Peyer's patch (tissue), 4 donors: ENCODE measurements around the gene ENO4. TPM values are rescaled to one million over a fixed set of nuclear protein-coding genes. Genes with fewer than 3 reads are reported as not detected.

Experiments
- DNase-seq, 3 donors: peaks; one replicate each; pipeline ENCODE4 v3.0.0-alpha.2; 2017 to 2019
- H3K27ac ChIP-seq, 4 donors: fragments of 200-600 bp; sonication (generic); one replicate each; pipeline ENCODE4 v1.5.1; 2016 to 2019
- H3K27me3 ChIP-seq, 2 donors: fragments of 200-600 bp; sonication (generic); one replicate each; pipeline ENCODE4 v1.5.1; 2019
- H3K36me3 ChIP-seq, 3 donors: fragments of 200-600 bp; sonication (generic); one replicate each; pipeline ENCODE4 v1.5.1; 2016 to 2019
- H3K4me1 ChIP-seq, 4 donors: fragments of 200-600 bp; sonication (generic); one replicate each; pipeline ENCODE4 v1.5.1; 2016 to 2019
- H3K4me3 ChIP-seq, 4 donors: fragments of 200-600 bp; sonication (generic); 1 replicate in 3 of 4; 2 replicates in 1 of 4; pipeline ENCODE4 v1.5.1; 2016 to 2019; ENCODE audit warnings: mild to moderate bottlenecking in 1 of 4
- H3K9me3 ChIP-seq, 4 donors: fragments of 200-600 bp; sonication (generic); one replicate each; pipeline ENCODE4 v1.5.1; 2016 to 2019; ENCODE audit warnings: mild to moderate bottlenecking in 1 of 4
- POLR2A ChIP-seq, 2 donors: fragments of 450-650 bp; IDR thresholded peaks; one replicate each; pipeline ENCODE4 v1.5.1; 2017; ENCODE audit warnings: antibody characterized with exemption in 2 of 2, mild to moderate bottlenecking in 2 of 2, moderate library complexity in 2 of 2
- total RNA-seq, 4 donors: library from RNA; depleted of rRNA; stranded (reverse); fragments of >200 nt; gene quantifications; one replicate each; pipeline ENCODE4 v1.1.0, GENCODE V29; 2016
- TF ChIP-seq, protein P1 (sequence below), 6 experiments: fragments of 450-650 bp in 4 of 6; fragments of 200-600 bp in 2 of 6; sonication (generic) in 1 of 6; IDR thresholded peaks; one replicate each; pipeline ENCODE4 v1.5.1; 2017 to 2019; ENCODE audit warnings: antibody characterized with exemption in 6 of 6, mild to moderate bottlenecking in 3 of 6, moderate library complexity in 1 of 6

Gene ENO4
- total RNA-seq, 4 donors from 2014 or later = not detected

DNA sequence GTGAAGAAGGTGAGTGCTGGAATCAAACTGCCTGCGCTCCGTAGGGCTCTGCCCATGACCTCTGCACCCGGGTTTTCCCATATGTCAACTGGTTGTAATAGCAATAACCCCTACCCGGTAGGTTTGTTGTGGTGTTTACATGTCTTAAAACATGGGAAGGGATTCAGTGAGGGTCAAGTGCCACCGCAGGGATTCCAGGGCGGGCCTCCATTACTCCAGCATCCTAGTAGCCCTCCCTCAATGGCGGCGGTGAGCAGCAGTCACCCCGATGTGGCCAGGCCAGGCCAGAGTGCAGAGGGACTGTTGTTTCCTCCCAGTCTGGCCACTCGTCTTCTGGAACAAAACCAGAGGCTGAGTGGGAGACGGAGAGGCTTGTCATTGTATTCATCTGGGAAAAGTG, 37.6 kb upstream of the ENO4 start:
- Histone ChIP-seq H3K27me3 (no peaks in the 10 kb centered on the region), H3K9me3 (no peaks in the 10 kb centered on the region), H3K36me3 (no peaks in the 10 kb centered on the region), H3K4me3 (no peak overlapping the region), H3K4me1 (no peaks in the 10 kb centered on the region), H3K27ac (no peak overlapping the region)
- no peak for TF ChIP-seq POLR2A (IDR thresholded peaks at IDR 0.05)
- TF ChIP-seq, protein P1, sequence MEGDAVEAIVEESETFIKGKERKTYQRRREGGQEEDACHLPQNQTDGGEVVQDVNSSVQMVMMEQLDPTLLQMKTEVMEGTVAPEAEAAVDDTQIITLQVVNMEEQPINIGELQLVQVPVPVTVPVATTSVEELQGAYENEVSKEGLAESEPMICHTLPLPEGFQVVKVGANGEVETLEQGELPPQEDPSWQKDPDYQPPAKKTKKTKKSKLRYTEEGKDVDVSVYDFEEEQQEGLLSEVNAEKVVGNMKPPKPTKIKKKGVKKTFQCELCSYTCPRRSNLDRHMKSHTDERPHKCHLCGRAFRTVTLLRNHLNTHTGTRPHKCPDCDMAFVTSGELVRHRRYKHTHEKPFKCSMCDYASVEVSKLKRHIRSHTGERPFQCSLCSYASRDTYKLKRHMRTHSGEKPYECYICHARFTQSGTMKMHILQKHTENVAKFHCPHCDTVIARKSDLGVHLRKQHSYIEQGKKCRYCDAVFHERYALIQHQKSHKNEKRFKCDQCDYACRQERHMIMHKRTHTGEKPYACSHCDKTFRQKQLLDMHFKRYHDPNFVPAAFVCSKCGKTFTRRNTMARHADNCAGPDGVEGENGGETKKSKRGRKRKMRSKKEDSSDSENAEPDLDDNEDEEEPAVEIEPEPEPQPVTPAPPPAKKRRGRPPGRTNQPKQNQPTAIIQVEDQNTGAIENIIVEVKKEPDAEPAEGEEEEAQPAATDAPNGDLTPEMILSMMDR (IDR thresholded peaks at IDR 0.05) = no peak
- DNase-seq = no peak

DNA sequence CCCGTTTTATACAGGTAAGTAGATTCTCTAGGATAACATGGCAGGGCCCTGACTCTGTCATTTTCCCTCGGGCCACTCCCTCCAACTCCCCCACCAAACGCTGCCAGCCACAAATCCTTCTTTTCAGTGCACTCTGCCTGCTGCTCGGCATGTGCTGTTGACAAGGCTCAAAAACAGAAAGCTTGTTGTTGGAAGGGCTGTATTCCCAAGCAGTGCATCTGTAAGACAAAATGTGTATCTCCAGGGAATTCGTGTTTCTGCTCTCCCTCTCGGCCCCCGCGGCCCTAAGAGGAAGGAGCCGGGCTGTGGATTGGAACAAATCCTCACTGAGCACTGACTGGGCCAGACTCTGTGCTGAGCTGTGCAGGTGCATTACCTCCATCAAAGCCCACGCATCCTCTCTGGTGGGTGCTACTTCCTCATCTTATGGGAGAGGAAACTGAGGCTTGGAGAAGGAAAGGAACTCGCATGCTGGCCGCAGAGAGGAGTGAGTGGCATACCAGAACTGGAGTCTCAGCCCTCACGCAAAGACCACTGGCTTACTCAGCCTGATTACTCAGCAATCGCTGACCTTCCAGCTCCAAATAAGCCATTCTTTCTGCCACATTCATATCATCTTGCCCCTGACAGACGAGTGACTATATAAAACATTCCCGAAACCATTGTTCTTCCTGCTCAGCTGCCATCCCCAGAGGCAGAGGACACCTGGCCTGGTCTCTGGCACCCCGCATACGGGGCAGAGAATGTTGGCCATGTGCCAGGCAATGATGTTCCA, 33.5 kb upstream of the ENO4 start:
- Histone ChIP-seq H3K27me3 (no peaks in the 10 kb centered on the region), H3K36me3 (no peaks in the 10 kb centered on the region), H3K27ac (no peak overlapping the region), H3K4me3 (no peak overlapping the region), H3K9me3 (no peaks in the 10 kb centered on the region), H3K4me1 (no peaks in the 10 kb centered on the region)
- TF ChIP-seq, protein P1 (IDR thresholded peaks at IDR 0.05) = no peak
- TF ChIP-seq POLR2A (IDR thresholded peaks at IDR 0.05) = no peak
- DNase-seq = no peak

DNA sequence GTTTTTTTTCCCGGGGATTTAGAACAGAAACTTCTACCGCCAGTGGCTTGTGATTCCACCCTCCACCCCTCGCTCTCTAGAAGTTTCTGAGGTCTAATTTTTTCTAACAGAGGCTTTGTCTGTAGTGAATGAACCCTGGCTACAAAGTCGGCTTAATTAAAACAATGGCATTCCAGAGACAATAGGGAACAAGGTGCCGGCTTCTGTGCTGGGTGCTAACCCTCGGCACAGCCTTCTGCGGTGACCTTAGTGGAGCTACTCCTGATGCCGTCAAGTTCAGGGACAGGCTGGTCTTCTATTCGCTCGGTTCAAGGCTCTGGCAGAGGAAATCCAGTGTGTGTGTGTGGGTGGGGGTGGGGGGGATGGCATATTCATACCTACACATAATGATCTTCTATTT, 32.1 kb upstream of the ENO4 start:
- no peak overlapping the region for H3K4me3 ChIP-seq
- H3K36me3 ChIP-seq = no peaks in the 10 kb centered on the region
- H3K27me3 ChIP-seq = no peaks in the 10 kb centered on the region
- no peaks in the 10 kb centered on the region for H3K4me1 ChIP-seq
- H3K27ac ChIP-seq = no peak overlapping the region
- no peak for DNase-seq
- H3K9me3 ChIP-seq = no peaks in the 10 kb centered on the region
- TF ChIP-seq, protein P1 (IDR thresholded peaks at IDR 0.05) = no peak
- no peak for TF ChIP-seq POLR2A (IDR thresholded peaks at IDR 0.05)

DNA sequence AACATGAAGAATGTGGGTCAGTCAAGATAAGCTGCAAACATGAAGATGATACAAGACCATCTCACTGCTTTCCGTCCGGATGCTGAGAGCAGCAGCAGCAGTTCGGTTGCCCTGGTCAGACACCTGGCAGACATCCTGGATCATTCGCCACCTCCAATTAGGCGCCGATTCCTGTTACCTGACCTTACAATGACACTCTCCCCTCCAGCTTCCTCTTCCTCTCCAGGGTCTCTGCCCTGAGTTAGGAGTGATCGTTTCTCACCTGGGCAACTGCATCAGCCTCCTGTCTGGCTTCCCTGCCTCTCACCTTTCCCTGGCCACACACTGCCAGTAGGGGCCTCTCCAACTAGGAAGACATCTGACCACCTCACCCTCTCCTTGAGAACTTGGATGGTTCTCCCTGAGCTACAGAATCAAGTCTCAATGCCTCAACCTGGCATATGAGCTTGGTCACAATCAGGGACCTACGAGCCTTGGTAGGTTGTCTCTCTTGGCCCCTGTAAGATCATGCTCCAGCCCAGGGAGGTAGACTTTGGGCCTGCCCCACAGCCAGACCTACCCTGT, 31.4 kb upstream of the ENO4 start:
- H3K4me3 ChIP-seq = no peak overlapping the region
- no peaks in the 10 kb centered on the region for H3K9me3 ChIP-seq
- TF ChIP-seq, protein P1 (IDR thresholded peaks at IDR 0.05) = no peak
- TF ChIP-seq POLR2A (IDR thresholded peaks at IDR 0.05) = no peak
- H3K36me3 ChIP-seq = no peaks in the 10 kb centered on the region
- H3K27me3 ChIP-seq = no peaks in the 10 kb centered on the region
- H3K4me1 ChIP-seq = no peaks in the 10 kb centered on the region
- no peak overlapping the region for H3K27ac ChIP-seq
- DNase-seq = no peak

DNA sequence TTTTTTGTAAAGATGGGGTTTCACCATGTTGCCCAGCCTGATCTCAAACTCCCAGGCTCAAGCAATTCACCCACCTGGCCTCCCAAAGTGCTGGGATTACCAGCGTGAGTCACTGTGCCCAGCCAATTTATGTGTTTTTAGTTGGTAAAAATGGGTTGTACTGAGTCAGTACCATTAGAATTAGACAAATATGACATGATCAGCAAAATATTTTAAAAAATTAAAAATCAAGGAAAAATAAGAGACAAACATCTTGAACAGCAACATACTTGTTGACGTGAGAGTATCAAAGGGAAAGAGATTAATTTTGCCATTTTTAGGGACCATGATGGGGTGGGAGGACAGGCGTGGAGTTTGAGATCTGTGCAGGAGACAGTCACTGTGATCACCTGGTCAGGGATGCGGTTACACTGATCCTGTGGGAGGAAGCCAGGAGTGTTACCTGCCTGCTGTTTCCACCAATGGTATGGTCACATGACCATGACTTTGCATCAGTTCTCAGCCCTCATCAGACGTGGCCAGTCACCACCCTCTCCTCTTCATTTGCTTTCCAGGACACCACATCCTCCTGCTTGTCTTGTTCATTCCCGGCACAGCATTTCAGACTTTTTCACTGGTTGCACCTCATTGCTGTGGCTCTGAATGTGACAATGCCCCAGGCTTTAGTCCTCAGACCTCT, 29.2 kb upstream of the ENO4 start:
- H3K9me3 ChIP-seq = no peaks in the 10 kb centered on the region
- H3K36me3 ChIP-seq = no peaks in the 10 kb centered on the region
- no peak overlapping the region for H3K4me3 ChIP-seq
- no peak for DNase-seq
- no peak overlapping the region for H3K27ac ChIP-seq
- no peak for TF ChIP-seq POLR2A (IDR thresholded peaks at IDR 0.05)
- TF ChIP-seq, protein P1 (IDR thresholded peaks at IDR 0.05) = no peak
- H3K4me1 ChIP-seq = no peaks in the 10 kb centered on the region
- no peaks in the 10 kb centered on the region for H3K27me3 ChIP-seq
